ENCODE measurements around the gene TOPAZ1. TPM values are rescaled to one million over a fixed set of nuclear protein-coding genes. Genes with fewer than 3 reads are reported as not detected.

Gene TOPAZ1
- total RNA-seq, 1 experiment from 2014 or later = not detected

- Histone ChIP-seq H2BK15ac (ENCODE audit: low read depth, low read length) (no peak overlapping the region), H2BK12ac (ENCODE audit: insufficient read length, low read depth, low read length) (no peak overlapping the region), H4K5ac (ENCODE audit: insufficient read length, low read depth, low read length) (no peak overlapping the region), H2AK5ac (ENCODE audit: insufficient read length, low read length) (no peak overlapping the region), H3K4ac (ENCODE audit: low read depth, low read length) (no peak overlapping the region), H3T11ph (ENCODE audit: low read length) (no peak overlapping the region), H2BK120ac (ENCODE audit: low read depth, low read length, poor library complexity, severe bottlenecking) (no peak overlapping the region), H4K91ac (ENCODE audit: insufficient read length, low read depth, low read length) (no peak overlapping the region), H3K9me3 (ENCODE audit: control insufficient read depth, low read depth, low read length) (no peaks in the 10 kb centered on the region), H3K14ac (ENCODE audit: insufficient read depth, low read length) (no peak overlapping the region), H4K8ac (replicated peaks; ENCODE audit: insufficient read length, low read depth, low read length) (no peak overlapping the region), H2BK5ac (ENCODE audit: insufficient read length, low read length) (no peak overlapping the region), H3K23me2 (ENCODE audit: insufficient read length, low read depth, low read length, poor library complexity, severe bottlenecking) (peaks cover 4% of the 10 kb centered on the region), H3K9ac (ENCODE audit: extremely low read depth, insufficient read length, low read length) (peak overlapping the region; percentile 76), H2AFZ (ENCODE audit: low read length) (no peak overlapping the region), H2BK20ac (ENCODE audit: low read depth, low read length, poor library complexity, severe bottlenecking) (no peak overlapping the region), H3K79me2 (ENCODE audit: insufficient read depth, low read length) (peaks cover 4% of the 10 kb centered on the region; the same call in 1 of the 2 replicates), H3K4me2 (ENCODE audit: insufficient read depth, insufficient read length, low read length) (peak overlapping the region; percentile 64), H3K27me3 (ENCODE audit: insufficient read depth, low read length) (no peaks in the 10 kb centered on the region), H3K23ac (ENCODE audit: insufficient read length, low read depth, low read length) (no peak overlapping the region), H4K20me1 (ENCODE audit: control insufficient read depth, insufficient read depth, insufficient read length) (no peaks in the 10 kb centered on the region), H3K56ac (ENCODE audit: insufficient read length, low read depth, low read length) (no peak overlapping the region), H3K79me1 (ENCODE audit: insufficient read depth, low read depth, low read length, poor library complexity, severe bottlenecking) (peaks cover 6% of the 10 kb centered on the region), H3K4me1 (ENCODE audit: insufficient read depth, low read length) (no peaks in the 10 kb centered on the region), H3K18ac (ENCODE audit: insufficient read length, low read depth, low read length) (no peak overlapping the region), H3K27ac (ENCODE audit: insufficient read length, low read depth, low read length) (peak overlapping the region; percentile 49)
- WGBS (ENCODE audit: extremely low coverage, insufficient read length, low lambda C conversion rate) = no CpG with 5 or more reads among the region's 11 CpGs
- H3K4me1 Mint-ChIP-seq = peaks cover 21% of the 10 kb centered on the region in 2 experiments
- DNase-seq = no peak
- H3K9me3 Mint-ChIP-seq = no peaks in the 10 kb centered on the region
- no peaks in the 10 kb centered on the region for H3K27me3 Mint-ChIP-seq (ENCODE audit: low read depth)
- TF ChIP-seq CTCF (conservative IDR thresholded peaks at IDR 0.05) = no peak
- peak overlapping the region; percentile 88 to 97 (median 95); a peak in 6 of 7 replicates for H3K27ac Mint-ChIP-seq
- peak overlapping the region; percentile 85 to 90 for H3K4me3 Mint-ChIP-seq
- H3K36me3 Mint-ChIP-seq (ENCODE audit: insufficient read depth in 1 of 3, low read depth in 3 of 3) = peaks cover 0 to 9% (median 3%) of the 10 kb centered on the region in 3 experiments; a peak in 4 of 7 replicates
These were observed 97.7 kb downstream of the TOPAZ1 start for GRCh38 chr3:44339181-44340057.
